ENCODE measurements around the gene GRM1.

GRM1 gene

GRCh38 chr6:146305951-146306350, 277.1 kb downstream of the GRM1 start:
- H3K4me3 ChIP-seq (ENCODE audit: low read depth, low read length), result no peak overlapping the region
- TF ChIP-seq, protein P1, sequence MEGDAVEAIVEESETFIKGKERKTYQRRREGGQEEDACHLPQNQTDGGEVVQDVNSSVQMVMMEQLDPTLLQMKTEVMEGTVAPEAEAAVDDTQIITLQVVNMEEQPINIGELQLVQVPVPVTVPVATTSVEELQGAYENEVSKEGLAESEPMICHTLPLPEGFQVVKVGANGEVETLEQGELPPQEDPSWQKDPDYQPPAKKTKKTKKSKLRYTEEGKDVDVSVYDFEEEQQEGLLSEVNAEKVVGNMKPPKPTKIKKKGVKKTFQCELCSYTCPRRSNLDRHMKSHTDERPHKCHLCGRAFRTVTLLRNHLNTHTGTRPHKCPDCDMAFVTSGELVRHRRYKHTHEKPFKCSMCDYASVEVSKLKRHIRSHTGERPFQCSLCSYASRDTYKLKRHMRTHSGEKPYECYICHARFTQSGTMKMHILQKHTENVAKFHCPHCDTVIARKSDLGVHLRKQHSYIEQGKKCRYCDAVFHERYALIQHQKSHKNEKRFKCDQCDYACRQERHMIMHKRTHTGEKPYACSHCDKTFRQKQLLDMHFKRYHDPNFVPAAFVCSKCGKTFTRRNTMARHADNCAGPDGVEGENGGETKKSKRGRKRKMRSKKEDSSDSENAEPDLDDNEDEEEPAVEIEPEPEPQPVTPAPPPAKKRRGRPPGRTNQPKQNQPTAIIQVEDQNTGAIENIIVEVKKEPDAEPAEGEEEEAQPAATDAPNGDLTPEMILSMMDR (IDR thresholded peaks at IDR 0.05; ENCODE audit: low read depth, low read length), result no peak

DNA sequence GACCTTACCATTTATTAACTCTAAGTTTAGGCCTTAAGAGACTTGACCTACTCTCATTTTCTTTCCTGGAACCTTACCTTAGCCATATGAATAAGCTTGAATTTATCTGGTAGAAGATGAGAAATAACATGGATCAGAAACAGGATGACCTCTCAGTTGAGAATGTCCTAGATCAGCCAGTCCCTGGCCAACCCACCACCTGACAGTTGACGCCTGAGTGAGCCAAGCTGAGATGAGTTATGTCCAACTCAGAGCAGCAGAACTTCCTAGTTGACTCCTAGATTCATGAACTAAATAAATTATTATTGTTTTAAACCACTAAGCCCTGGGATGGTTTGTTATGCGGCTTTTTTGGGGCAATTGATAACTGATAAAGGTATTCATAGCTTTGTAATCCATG, 281.8 kb downstream of the GRM1 start:
- TF ChIP-seq, protein P1 (IDR thresholded peaks at IDR 0.05; ENCODE audit: low read depth, low read length), result no peak

GRCh38 chr6:146311079-146311478, 282.2 kb downstream of the GRM1 start:
- H3K4me3 ChIP-seq (ENCODE audit: low read depth, low read length), result no peak overlapping the region
- TF ChIP-seq, protein P1 (IDR thresholded peaks at IDR 0.05; ENCODE audit: low read depth, low read length), result no peak

More for the DNA sequence above, 281.8 kb downstream of the GRM1 start:
- H3K4me3 ChIP-seq (ENCODE audit: low read depth, low read length), result no peak overlapping the region

DNA sequence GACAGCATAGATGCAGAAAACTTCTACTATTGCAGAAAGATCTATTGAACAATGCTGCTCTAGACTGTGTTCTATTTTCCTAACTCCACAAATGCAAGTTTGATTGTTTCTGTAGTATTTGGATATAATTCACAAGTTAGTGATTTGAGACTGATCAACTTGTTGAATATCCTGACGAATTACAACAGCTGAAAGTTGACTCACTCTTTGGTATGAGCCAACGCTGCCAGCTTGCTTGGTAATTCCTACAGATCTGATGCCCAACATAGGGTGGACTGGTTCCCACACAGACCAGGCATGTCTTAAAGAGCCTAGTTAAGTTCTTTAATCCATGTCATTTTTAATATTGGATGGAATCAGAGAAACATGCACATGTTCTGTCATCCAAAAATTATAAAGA, 283.7 kb downstream of the GRM1 start:
- no peak overlapping the region for H3K4me3 ChIP-seq (ENCODE audit: low read depth, low read length)
- TF ChIP-seq, protein P1 (IDR thresholded peaks at IDR 0.05; ENCODE audit: low read depth, low read length), result no peak

DNA sequence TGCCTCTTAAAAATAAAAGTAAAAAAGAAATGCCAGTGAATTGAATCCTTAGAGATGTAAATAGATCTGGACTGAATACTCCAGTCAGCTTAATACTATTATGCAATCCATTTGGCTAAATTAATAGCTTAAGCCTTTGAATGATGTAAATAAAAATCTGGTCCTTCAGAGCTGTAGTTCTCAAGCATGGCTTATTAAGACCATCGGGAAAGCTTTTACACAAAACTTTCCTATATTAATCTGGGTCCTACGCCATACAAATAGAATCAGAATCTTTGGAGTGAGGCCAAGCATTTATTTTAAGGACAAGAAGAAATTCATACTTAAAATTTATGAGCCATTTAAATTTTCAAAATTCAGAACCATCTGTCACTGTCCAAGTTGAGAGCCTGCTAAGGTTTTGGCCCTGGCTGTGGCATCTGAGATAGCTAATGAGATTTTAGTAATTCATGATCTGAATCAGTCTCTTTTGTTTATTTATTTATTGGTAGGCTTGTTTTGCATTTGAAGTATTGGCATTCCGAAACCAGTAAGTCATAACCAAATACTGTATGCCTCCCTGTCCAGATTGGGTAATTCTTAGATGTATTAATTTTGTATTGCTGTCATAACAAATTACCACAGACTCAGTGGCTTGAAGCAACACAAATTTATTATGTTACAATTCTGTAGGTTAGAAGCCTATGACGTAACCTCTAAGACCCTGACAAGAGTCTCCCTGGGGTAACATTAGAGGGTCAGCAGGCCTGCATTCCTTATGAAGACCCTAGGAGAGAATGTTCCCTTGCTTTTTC, 286.7 kb downstream of the GRM1 start:
- H3K4me3 ChIP-seq (ENCODE audit: low read depth, low read length), result no peak overlapping the region
- TF ChIP-seq, protein P1 (IDR thresholded peaks at IDR 0.05; ENCODE audit: low read depth, low read length), result no peak

DNA sequence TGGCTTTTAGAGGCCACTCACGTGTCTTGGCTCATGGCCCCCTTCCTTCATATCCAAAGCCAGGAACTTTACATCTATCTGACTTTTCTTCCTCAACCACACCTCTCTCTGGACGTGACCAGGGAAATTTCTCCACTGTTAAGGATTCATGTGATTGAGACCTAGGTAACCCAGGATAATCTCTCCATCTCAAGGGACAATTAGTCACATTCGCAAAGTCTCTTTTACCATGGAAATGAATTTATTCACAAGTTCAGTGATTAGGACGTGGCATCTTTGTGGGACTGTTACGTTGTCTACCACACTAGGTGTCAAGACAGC, 287.3 kb downstream of the GRM1 start:
- TF ChIP-seq, protein P1 (IDR thresholded peaks at IDR 0.05; ENCODE audit: low read depth, low read length), result no peak
- no peak overlapping the region for H3K4me3 ChIP-seq (ENCODE audit: low read depth, low read length)

DNA sequence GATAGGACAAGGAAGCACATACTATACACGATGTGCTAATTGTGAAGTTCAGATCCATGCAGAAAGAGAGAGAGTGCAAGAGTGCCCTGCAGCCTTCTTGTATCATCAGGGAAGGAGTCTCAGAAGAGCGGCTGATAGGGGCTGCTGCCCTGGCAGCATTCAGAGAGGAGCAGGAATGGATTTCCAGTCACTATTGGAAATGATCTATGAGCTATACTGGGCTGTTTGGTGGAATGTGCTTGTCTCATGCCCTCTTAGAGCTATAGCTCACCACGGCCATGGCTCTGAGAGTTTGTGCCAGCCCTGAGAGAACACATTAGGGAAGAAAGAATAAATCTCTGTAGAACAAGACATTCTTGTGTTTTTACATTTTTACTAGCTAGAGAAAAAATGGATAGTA, 302.2 kb downstream of the GRM1 start:
- TF ChIP-seq, protein P1 (IDR thresholded peaks at IDR 0.05; ENCODE audit: low read depth, low read length), result no peak

More for the DNA sequence above, 302.2 kb downstream of the GRM1 start:
- no peak overlapping the region for H3K4me3 ChIP-seq (ENCODE audit: low read depth, low read length)
